GM21367 (cell line): ENCODE results near the gene LIN37.

ENCODE experiments used
- ATAC-seq: cut with Tn5 transposase; IDR thresholded peaks from one replicate; pipeline ENCODE4 v1.9.1; 2021; ENCODE audit not compliant: unreplicated experiment

Gene LIN37, protein sequence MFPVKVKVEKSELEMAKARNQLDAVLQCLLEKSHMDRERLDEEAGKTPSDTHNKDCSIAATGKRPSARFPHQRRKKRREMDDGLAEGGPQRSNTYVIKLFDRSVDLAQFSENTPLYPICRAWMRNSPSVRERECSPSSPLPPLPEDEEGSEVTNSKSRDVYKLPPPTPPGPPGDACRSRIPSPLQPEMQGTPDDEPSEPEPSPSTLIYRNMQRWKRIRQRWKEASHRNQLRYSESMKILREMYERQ

DNA sequence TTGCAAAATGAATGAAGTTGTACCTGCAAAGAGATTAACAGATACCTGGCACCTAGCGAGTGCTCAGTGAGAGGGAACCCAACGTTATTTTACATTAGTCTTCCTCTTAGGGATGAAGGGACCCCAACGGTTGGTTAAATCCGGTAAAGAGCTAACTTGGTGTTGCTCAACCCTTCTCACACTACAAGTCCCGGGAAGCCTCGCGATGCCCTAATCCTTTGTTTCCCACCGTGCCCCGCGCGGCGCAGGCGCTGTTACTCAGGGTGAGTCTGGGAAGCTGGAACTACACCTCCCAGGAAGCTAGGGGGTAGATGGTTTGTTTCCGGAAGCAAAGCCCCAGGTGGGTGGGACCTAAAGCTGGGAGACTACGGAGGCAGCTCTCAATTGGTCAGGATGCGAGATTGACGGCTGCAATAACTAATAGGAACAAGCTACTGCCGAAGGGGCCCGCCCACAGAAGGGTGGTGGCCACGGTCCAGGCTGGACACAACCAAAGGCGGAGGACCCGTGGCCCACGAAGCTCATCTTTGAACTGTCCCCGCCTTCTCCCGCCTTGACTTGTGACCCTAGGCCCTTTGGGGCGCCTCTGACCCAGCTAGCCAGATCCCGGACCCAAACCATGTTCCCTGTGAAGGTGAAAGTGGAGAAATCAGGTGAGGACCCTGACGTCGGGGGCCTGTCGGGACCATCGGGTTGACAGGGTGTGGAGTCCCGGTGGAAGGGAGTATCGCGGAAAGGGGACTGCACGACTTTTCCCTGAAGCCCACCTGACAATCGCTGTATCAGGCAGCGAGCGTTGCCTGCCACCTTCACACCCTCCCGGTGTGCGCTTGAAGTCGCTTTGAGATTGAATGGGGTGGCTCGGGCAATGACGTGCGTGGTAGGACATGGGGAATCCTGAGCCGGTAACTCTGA is at the start of gene LIN37:
LIN37 (plus strand) TSS at position 471 of the 915 bp plus-strand sequence; CDS start at position 620, 149 bp downstream.
- peak; percentile 47 for ATAC-seq

DNA sequence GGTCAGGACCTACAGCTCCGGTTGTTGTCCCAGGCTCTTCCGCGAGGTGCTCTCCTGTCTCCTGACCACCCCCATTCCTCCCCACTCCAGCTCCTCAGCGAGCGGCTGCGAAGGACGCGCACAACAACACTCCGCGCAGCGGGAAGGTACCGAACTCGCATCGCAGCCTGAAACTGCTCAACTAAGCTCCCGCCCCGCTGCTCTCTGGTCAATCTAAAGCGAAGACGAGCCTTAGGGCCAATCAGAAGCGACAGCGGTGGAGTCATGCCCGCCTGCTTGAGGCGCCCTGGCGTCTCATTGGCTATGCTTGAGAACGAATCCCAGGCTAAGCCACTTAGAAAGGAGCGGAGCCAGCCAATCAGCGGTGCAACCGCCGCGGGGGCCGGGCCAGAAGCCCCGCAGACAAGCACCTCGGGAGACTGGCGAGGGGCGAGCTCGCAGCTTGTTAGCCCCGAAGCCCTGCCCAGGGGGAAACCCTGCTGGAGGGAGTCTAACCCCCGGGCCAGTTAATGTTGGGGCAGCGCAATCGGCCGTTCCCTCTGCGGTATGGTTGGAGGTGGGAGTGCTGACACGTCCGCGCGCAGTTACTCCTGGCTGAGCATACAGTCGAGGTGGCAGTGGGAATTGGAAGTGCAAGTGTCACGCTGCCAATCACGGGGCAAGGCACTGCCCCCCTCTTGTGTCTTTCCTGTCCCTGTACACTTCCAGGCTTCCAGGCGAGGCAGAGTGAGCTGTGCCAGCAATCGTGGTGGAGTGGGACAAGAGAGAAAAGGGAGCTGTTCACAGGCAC is 46.0 kb upstream of the LIN37 start:
- ATAC-seq = peak; percentile 85

DNA sequence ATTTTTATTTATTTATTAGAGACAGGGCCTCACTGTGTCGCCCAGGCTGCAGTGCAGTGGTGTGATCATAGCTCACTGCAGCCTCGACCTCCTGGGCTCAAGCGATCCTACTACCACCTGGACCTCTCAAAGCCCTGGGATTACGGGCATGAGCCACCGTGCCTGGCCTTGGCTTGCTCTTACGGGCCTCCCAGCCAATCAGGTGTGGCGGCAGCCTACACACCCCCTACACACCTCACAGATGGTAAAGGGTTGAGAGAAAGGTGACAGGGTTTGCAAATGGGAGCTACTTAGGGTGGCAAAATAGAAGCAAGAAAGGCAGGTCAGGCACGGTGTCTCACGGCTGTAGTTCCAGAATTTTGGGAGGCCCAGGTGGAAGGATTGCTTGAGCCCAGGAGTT is 45.0 kb upstream of the LIN37 start:
- no peak for ATAC-seq

DNA sequence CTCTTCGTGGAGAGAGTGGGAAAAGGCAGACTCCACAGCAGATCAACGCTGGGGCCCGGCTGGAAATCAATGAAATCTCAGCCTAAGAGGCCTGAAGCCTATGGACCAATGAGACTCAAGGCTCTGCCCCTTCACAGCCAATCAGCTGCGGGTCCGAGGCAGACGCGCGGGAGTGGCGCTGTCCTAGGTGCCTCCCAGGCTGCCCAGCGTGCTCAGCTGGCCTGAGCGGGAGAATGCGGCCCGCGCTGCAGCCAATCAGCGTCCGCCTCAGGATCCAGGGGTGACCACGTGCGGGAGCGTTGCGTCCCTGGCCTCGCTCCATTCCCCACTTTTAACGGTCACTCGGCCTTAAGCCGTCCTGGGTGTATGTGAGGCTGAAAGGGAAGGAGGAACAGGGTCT is 44.2 kb upstream of the LIN37 start, which contains the start of gene ZBTB32:
ZBTB32 (plus strand) TSS at position 341 of the 400 bp plus-strand sequence. CDS start 10,069 bp downstream, outside the sequence.
- ATAC-seq = no peak

DNA sequence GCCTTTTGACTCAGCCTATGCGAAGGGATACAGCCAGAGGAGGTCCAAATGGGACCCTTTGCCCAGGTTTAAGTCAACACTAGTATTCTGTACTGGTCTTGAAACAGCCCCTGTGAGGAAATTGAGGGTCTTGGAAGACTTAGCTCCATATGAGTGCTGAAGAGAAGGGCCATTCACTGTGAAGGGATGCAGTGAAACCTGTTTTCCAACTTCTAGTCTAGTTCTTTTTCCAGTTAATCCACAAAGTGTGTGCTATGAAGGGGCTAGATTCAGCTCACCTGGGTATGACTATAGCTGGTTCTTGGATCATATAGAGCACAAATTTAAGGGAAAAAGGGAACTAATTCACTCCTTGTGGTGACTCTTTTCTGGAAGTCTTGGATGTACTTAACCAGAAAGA is 40.0 kb upstream of the LIN37 start:
- ATAC-seq = no peak

DNA sequence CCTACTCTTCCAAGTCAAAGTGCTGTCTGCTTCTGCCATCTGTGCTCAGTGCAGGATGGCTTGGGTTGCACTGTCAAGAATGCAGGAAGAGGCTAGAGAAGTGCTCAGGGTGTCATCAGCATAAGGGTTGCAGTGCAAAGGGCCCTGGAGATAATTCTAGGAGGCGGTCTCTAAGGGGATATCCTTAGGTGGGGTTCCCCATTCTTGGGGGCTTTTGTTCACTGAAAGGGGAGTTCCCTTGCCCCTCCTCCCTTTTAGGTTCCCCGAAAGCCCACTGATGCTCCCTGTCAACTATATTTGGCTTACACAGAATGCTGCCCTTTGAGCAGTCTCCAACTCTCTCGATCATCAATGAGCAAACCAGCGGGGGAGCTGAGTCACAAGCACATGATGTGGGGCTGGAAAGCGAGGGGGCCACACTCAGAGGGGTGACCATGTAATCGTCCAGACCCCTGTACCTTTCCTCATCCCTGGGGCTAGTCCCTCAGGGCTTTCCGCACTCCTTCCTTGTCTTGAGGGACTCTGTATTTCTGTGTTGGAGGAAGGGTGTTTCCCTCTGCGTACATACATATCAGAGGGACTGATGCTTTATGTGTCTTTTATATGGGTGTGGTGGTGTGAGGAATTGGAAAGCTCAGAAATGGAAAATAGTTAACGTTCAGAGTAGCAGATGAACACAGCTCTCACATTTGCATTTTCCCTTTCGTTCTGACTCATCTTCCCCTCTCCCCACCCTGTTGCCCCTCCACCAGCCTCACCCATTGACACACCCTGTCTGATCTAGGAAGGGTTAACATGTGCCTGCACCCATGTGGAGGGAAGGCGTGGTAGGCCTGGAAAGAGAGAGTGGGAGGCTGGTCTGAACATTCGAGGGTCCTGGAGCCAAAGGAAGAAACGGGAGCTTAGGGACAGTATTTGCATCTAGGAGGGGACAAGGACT is 37.3 kb upstream of the LIN37 start:
- no peak for ATAC-seq

DNA sequence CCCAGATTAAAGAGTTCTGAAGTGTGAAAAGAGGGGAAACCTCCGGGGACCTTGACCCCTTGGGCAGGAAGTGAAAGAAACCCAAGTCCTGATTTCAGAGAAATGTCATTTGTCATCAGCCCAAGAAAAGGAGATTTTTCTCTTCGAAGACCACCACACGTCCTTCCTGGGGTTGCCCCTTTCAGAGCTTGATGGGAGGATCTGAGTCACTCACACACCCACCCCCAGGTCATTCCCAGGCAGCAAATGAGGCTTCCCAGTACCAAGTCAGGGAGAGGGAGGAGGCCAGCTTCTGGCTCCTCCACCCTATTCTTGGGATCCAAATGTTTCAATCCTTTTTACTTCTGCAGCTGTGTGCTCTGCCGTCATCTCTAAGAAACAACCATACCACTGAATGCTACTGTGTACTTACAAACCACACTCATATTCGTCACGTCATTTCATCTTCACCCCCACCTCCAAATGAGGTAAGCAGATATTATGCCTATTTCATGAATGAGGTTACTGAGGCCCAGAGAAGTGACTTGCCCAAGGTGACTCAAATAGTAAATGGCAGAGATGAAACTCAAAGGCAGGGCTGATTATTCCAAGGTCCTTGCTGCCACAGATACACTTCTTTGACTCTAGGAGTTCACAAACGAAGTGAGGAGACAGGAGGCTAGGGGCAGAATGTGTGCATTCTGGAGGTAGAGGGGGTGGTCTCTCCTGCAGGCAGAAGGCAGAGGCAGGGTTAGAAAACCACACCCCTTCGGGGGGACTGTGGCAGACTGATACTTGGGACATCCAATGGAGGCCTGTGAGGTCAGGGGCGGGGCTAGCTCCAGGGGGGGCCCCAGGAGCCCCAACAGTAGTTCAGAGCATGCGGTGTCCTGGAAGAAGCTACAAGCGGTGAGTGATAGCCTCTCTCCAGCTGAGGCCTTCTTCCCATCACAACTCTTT is 35.5 kb upstream of the LIN37 start:
- ATAC-seq = no peak

DNA sequence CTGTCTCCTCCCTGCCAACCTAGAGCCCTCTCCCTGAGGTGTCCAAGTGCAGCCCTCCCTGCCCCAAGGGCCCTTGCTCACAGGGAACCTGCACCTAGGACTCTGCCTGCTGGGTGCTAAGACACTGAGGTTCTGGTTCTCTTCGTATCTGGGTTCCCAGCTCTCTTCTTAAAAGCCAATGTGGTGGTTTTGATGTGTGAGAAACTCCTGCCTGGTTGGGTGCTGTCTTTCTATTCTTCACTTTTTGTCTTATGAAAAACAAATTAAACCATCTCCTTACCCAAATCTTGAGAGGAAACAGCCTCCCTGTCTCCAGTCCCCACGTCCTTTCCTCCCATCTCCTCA is 34.9 kb upstream of the LIN37 start:
- no peak for ATAC-seq

DNA sequence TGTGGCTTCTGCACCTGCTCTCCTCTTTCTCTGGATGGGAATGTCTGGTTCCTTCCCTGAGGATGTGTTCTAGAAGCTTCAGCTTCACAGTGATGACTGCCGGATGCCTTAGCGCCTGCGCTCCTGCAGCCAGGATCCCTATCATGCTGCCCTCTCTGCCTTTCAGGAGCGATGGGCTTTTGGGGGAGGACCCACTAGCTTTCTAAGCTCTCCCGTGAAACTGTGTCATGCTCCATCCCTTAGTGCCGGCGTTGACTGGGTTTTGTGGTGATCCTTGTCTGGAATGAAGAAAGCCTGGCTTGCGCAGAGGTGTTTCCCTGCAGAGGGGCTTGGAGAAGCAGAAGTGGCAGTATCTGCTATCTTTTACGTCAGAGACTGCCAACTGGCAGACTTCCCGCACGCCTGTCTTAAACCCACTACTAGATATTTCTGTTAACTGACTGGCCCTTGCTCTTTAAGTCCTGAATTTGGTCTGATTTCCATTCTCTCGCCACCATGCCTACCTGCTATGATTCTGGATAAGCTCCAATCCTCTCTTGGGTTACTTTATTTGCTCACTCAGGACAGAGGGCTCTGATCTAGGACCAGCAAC is 34.4 kb upstream of the LIN37 start:
- no peak for ATAC-seq

DNA sequence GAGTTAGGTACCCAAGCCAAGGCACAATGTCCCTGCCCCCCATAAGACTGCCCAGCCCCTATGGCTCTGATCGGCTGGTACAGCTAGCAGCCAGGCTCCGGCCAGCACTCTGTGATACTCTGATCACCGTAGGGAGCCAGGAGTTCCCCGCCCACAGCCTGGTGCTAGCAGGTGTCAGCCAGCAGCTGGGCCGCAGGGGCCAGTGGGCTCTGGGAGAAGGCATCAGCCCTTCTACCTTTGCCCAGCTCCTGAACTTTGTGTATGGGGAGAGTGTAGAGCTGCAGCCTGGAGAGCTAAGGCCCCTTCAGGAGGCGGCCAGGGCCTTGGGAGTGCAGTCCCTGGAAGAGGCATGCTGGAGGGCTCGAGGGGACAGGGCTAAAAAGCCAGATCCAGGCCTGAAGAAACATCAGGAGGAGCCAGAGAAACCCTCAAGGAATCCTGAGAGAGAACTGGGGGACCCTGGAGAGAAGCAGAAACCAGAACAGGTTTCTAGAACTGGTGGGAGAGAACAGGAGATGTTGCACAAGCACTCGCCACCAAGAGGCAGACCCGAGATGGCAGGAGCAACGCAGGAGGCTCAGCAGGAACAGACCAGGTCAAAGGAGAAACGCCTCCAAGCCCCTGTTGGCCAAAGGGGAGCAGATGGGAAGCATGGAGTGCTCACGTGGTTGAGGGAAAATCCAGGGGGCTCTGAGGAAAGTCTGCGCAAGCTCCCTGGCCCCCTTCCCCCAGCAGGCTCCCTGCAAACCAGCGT is 33.6 kb upstream of the LIN37 start:
- ATAC-seq = no peak

DNA sequence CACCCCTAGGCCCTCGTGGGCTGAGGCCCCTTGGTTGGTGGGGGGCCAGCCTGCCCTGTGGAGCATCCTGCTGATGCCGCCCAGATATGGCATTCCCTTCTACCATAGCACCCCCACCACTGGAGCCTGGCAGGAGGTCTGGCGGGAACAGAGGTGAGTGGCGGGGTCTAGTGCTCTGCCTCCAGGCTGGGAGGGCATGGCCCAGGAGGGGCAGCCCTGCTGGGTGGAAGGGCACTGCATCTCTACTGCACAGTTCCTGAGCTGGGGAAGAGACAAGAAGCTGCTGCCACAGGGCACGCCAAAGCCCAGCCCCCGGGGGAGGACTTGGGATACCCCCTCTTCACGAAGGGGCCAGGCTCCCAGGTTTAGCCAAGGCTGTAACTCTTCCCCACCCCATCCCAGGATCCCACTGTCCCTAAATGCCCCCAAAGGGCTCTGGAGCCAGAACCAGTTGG is 33.0 kb upstream of the LIN37 start:
- ATAC-seq = no peak

DNA sequence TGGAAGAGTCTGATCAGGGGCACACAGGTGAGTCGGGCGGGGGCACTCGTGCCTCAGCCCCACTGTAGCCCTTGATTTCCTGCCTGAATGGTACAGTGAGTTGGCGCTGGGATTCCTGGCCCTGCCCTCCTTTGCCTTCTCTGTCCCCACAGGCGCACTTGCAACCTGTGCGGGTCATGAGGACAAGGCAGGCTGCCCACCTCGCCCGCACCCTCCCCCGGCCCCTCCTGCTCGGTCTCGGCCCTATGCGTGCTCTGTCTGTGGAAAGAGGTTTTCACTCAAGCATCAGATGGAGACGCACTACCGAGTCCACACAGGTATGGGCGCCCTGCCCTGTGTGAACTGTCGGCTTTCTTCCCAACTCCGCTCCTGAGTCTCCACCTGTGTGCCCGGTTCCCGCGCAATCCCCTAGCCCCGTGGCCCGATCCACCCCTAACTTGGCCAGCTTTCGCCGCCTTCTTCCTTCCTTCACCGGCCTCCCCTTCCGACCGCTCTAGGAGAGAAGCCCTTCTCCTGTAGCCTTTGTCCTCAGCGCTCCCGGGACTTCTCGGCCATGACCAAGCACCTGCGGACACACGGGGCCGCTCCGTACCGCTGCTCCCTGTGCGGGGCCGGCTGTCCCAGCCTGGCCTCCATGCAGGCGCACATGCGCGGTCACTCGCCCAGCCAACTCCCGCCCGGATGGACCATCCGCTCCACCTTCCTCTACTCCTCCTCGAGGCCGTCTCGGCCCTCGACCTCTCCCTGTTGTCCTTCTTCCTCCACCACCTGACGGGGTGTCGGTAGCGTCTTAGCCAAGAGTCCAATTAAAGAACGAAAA is 32.2 kb upstream of the LIN37 start:
- ATAC-seq = no peak

DNA sequence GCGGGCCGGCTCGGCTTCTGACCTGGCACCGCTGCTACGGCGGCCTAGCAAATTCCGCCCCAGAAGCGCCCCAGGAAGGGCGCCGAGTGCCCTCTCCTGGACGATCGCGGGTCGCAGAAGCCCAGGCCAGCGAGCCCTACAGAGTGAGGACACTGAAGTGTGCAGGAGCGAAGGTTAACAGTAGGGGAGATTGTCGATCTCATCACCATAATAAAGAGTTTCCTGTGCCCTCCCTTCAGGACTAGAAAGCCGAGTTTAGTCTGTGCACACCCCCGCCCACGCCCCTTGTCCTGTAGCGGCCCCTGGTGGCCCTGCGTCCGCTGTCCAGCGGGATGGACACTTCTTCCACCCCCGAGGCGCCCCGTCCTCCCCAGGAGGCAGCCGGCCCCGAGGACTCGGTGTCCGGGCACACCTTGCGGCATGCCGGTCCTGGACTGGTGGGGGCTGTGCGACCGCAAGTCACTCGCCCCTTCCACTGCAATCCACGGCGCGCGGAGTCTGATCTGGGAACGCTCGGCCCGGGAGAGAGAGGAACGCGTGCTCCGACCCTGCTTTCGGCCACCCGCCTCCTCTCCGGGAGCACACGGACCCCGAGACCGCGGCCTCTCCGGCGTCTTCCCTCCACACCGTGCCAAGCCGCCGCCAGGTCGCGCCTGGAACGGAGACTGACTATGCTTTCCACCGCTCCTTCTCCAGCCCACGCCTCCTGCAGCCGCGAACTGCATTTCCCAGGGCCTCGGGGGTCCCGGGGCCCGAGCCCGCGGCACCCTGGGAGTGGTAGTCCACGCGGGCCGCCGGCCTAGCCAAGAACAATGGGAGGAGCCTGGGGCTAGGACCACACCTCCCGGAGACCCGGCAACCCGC is 31.3 kb upstream of the LIN37 start:
- ATAC-seq = peak; percentile 36

DNA sequence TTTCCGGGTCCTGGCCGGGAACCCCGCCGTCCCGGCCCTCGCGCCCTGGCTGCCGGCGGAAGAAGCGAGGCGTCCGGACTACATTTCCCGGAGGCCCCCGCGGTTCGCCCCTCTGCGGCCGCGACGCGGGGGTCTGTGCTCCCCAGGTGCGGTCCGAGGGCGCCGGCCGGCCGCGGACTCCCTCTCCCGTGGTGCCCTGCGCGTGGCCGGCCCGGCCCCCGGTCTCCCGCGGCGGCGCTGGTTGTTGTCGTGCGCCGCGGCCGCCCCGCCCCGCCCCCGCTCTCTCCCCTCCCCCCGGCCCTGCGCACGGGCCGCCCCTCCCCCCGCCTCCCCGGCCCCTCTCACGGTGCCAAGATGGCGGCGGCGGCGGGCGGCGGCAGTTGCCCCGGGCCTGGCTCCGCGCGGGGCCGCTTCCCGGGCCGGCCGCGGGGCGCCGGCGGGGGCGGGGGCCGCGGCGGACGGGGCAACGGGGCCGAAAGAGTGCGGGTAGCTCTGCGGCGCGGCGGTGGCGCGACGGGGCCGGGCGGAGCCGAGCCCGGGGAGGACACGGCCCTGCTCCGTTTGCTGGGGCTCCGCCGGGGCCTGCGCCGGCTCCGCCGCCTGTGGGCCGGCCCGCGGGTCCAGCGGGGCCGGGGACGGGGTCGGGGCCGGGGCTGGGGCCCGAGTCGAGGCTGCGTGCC is 30.6 kb upstream of the LIN37 start, which contains the start of gene KMT2B:
KMT2B (plus strand) TSS at position 339 of the 680 bp plus-strand sequence; CDS start at position 355, 16 bp downstream.
- ATAC-seq = peak; percentile 29

DNA sequence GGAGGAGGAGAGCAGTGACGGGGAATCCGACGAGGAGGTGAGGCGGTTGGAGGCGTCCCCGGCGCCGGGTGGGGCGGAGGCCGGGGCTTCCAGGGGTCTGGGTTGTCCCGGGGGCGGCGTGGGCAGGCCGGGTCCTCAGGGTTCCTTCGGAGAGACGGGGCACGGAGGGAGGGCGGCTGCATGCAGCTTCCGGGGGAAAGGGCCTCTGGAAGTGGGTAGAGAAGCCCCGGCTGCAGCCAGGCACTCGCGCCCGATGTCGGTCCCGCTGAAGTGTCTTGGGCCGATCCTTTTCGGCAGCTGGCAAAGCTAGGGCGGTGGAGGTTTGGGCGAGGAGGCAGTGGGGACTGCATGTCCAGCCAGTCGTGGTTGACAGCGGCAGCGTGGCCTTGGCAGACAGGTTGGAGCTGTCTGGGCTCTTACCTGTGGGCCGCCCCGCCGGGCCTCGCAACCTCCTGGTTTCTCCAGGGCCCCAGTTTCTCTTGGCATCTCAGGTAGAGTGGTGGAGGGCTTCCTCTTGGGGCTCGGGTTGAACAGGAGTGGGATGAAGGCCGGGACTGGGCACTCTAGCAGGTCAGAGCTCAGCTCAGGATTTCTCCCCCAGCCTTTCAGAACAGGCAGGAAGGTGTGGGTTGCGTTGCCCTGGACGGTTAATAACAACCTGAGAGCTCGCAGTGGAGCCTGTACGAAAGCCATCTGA is 29.9 kb upstream of the LIN37 start:
- ATAC-seq = no peak
